Hematopoietic multipotent progenitor cell treated with erythropoietin and hydrocortisone succinate and interleukin-3 and kit ligand, for 4 days (in vitro differentiated cells): Measurements from ENCODE around the gene MAGEL2.
"Not testable (repeated sequence)": the region's sequence is repeated elsewhere in the genome, so short reads cannot be mapped to it uniquely, and the experiment has no call there.

ENCODE experiments used
- DNase-seq: peaks from one replicate; pipeline ENCODE4 v3.0.0-alpha.2; 2015

The MAGEL2 gene

GRCh38 chr15:23602124-23602523 is 45.5 kb downstream of the MAGEL2 start:
- DNase-seq: no peak

- DNase-seq: no peak
These were observed 48.6 kb downstream of the MAGEL2 start for GRCh38 chr15:23599053-23599452.

- not testable (repeated sequence) for DNase-seq
These were observed 50.4 kb downstream of the MAGEL2 start for GRCh38 chr15:23597278-23597677.

GRCh38 chr15:23596736-23597135 is 50.9 kb downstream of the MAGEL2 start:
- DNase-seq: no peak

- DNase-seq: no peak
These were observed 52.3 kb downstream of the MAGEL2 start for GRCh38 chr15:23595368-23595767.

- DNase-seq: no peak
These were observed 53.4 kb downstream of the MAGEL2 start for GRCh38 chr15:23594252-23594770.
